22Rv1 (cell line): ENCODE measurements around the gene COL12A1.

Experiments
- H3K27ac ChIP-seq: fragments of 450-650 bp; 2 replicates; pipeline ENCODE4 v1.5.1; 2017
- CTCF ChIP-seq: fragments of 450-650 bp; IDR thresholded peaks from 2 replicates; pipeline ENCODE4 v1.5.1; 2017; ENCODE audit warnings: mild to moderate bottlenecking
- ZFX ChIP-seq: fragments of 450-650 bp; IDR thresholded peaks from 2 replicates; pipeline ENCODE4 v1.6.1; 2017; ENCODE audit warnings: antibody characterized with exemption, borderline replicate concordance

COL12A1 gene

GRCh38 chr6:75223428-75223827 lies 17.6 kb upstream of the COL12A1 start:
- no peak for TF ChIP-seq CTCF
- H3K27ac ChIP-seq = no peak overlapping the region

- TF ChIP-seq CTCF = no peak
- TF ChIP-seq ZFX = no peak
- H3K27ac ChIP-seq = no peak overlapping the region
Measured at GRCh38 chr6:75222261-75222660, 16.4 kb upstream of the COL12A1 start.

- TF ChIP-seq CTCF (no peak), ZFX (no peak)
- H3K27ac ChIP-seq = no peak overlapping the region
Measured at GRCh38 chr6:75221116-75221515, 15.3 kb upstream of the COL12A1 start.

GRCh38 chr6:75220357-75220756 lies 14.5 kb upstream of the COL12A1 start:
- no peak for TF ChIP-seq CTCF
- no peak for TF ChIP-seq ZFX
- no peak overlapping the region for H3K27ac ChIP-seq

GRCh38 chr6:75219263-75219662 lies 13.4 kb upstream of the COL12A1 start:
- no peak overlapping the region for H3K27ac ChIP-seq
- TF ChIP-seq ZFX = no peak
- no peak for TF ChIP-seq CTCF

- no peak for TF ChIP-seq ZFX
- no peak for TF ChIP-seq CTCF
- no peak overlapping the region for H3K27ac ChIP-seq
Measured at GRCh38 chr6:75217193-75217592, 11.3 kb upstream of the COL12A1 start.

GRCh38 chr6:75215291-75215690 lies 9.4 kb upstream of the COL12A1 start:
- no peak for TF ChIP-seq ZFX
- TF ChIP-seq CTCF = no peak
- no peak overlapping the region for H3K27ac ChIP-seq
